Measurements from ENCODE around the gene VAT1. TPM values are rescaled to one million over a fixed set of nuclear protein-coding genes. Genes with fewer than 3 reads are reported as not detected.

VAT1 gene
- total RNA-seq, 4 donors from 2014 or later, result 89.2 to 187 (median 139) TPM

DNA sequence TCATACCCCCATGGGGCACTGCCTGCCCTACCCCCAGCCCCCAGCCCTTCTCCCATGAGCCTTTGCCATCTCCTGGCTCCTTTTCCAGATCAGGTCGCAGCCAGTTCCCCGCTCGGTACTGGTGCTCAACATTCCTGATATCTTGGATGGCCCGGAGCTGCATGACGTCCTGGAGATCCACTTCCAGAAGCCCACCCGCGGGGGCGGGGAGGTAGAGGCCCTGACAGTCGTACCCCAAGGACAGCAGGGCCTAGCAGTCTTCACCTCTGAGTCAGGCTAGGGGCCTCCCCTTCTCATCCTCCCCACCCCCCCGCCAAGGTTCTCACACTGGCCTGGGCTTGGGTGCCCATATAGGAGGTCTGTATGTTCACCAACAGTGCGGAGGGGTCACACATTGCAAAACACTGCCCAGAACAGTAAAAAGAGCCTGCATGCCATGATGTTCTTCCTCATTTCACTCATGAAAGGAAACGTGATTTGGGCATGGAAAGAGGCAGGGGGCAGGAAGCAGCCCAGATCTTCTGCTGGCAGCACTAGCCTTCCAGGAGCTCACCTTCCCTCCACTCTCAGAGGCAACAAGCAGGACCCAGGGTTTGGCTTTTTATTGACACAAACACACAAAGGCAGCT is 8.1 kb downstream of the VAT1 start:
- 40 to 52% methylated on average over 2 to 4 of the region's 12 CpGs for WGBS, 2 donors (ENCODE audit: low coverage in 1 of 2)
- Histone ChIP-seq H3K9me3 (no peaks in the 10 kb centered on the region), H3K4me1 (peaks cover 0 to 89% (median 44%) of the 10 kb centered on the region in 3 donors), H3K36me3 (peaks cover 0 to 68% of the 10 kb centered on the region in 2 donors), H3K4me3 (no peak overlapping the region), H3K27ac (peak overlapping the region in 3 of 4 donors; percentile 67 to 76 (median 72)), H3K27me3 (no peaks in the 10 kb centered on the region)
- TF ChIP-seq EP300 (IDR thresholded peaks at IDR 0.05) (no peak), POLR2AphosphoS5 (IDR thresholded peaks at IDR 0.05) (no peak), POLR2A (IDR thresholded peaks at IDR 0.05) (no peak)
- TF ChIP-seq, protein P1, sequence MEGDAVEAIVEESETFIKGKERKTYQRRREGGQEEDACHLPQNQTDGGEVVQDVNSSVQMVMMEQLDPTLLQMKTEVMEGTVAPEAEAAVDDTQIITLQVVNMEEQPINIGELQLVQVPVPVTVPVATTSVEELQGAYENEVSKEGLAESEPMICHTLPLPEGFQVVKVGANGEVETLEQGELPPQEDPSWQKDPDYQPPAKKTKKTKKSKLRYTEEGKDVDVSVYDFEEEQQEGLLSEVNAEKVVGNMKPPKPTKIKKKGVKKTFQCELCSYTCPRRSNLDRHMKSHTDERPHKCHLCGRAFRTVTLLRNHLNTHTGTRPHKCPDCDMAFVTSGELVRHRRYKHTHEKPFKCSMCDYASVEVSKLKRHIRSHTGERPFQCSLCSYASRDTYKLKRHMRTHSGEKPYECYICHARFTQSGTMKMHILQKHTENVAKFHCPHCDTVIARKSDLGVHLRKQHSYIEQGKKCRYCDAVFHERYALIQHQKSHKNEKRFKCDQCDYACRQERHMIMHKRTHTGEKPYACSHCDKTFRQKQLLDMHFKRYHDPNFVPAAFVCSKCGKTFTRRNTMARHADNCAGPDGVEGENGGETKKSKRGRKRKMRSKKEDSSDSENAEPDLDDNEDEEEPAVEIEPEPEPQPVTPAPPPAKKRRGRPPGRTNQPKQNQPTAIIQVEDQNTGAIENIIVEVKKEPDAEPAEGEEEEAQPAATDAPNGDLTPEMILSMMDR (IDR thresholded peaks at IDR 0.05), result no peak
- no peak for ATAC-seq

DNA sequence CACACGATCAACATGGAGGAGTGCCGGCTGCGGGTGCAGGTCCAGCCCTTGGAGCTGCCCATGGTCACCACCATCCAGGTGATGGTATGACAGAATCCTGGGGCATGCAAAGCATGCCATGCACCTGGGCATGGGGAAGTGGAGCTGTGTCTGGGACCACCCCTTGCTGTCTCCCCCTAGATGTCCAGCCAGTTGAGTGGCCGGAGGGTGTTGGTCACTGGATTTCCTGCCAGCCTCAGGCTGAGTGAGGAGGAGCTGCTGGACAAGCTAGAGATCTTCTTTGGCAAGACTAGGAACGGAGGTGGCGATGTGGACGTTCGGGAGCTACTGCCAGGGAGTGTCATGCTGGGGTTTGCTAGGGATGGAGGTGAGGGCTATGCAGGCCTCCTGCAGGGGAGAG is 8.9 kb downstream of the VAT1 start:
- H3K27ac ChIP-seq, result peak overlapping the region in 3 of 4 donors; percentile 67 to 76 (median 72)
- TF ChIP-seq, protein P1 (IDR thresholded peaks at IDR 0.05), result no peak
- no peak for TF ChIP-seq POLR2A (IDR thresholded peaks at IDR 0.05)
- TF ChIP-seq POLR2AphosphoS5 (IDR thresholded peaks at IDR 0.05), result no peak
- TF ChIP-seq EP300 (IDR thresholded peaks at IDR 0.05), result no peak
- peaks cover 0 to 63% of the 10 kb centered on the region in 2 donors for H3K36me3 ChIP-seq
- no peaks in the 10 kb centered on the region for H3K9me3 ChIP-seq
- H3K27me3 ChIP-seq, result no peaks in the 10 kb centered on the region
- no CpG with 5 or more reads among the region's 8 CpGs for WGBS, 2 donors (ENCODE audit: low coverage in 1 of 2)
- no peak for ATAC-seq
- no peak overlapping the region for H3K4me3 ChIP-seq
- H3K4me1 ChIP-seq, result peaks cover 0 to 89% (median 42%) of the 10 kb centered on the region in 3 donors

DNA sequence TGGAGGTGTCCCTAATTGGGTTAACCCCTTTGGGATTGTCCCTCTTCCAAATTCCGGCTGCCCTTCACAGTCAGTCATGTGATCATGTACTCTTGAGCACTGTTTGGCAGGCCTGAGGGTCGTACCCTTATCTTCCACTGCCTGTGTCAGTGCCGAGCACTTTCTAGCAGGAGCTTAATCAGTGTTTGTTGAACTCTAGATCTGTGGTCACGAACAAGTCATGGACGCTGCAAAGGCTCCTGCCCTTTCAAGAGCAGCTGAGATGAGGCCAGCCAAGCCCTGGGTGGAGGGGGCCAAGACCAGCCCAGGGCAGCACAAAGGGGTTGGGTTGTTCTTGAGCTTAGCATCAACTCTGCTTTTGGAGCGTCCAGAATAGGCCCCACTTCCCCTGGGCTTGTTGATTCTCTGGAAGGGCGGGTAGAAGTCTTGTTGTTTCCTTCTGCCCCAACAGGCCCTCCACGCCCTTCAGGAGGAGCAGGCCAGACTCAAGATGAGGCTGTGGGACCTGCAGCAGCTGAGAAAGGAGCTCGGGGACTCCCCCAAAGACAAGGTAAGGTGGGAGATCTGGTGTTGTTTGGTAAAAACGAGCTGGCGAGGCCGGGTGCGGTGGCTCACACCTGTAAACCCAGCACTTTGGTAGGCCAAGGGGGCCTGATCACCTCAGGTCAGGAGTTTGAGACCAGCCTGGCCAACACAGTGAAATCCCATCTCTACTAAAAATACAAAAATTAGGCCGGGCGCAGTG is 10.3 kb downstream of the VAT1 start:
- Histone ChIP-seq H3K9me3 (no peaks in the 10 kb centered on the region), H3K4me3 (no peak overlapping the region), H3K4me1 (peaks cover 0 to 95% (median 36%) of the 10 kb centered on the region in 3 donors), H3K27ac (peak overlapping the region in 3 of 4 donors; percentile 31 to 67 (median 39)), H3K36me3 (peaks cover 0 to 51% of the 10 kb centered on the region in 2 donors), H3K27me3 (no peaks in the 10 kb centered on the region)
- no peak for ATAC-seq
- TF ChIP-seq, protein P1 (IDR thresholded peaks at IDR 0.05), result no peak
- TF ChIP-seq POLR2AphosphoS5 (IDR thresholded peaks at IDR 0.05) (no peak), POLR2A (IDR thresholded peaks at IDR 0.05) (no peak), EP300 (IDR thresholded peaks at IDR 0.05) (no peak)
- 40 to 80% methylated on average over 1 to 7 of the region's 15 CpGs for WGBS, 2 donors (ENCODE audit: low coverage in 1 of 2)

DNA sequence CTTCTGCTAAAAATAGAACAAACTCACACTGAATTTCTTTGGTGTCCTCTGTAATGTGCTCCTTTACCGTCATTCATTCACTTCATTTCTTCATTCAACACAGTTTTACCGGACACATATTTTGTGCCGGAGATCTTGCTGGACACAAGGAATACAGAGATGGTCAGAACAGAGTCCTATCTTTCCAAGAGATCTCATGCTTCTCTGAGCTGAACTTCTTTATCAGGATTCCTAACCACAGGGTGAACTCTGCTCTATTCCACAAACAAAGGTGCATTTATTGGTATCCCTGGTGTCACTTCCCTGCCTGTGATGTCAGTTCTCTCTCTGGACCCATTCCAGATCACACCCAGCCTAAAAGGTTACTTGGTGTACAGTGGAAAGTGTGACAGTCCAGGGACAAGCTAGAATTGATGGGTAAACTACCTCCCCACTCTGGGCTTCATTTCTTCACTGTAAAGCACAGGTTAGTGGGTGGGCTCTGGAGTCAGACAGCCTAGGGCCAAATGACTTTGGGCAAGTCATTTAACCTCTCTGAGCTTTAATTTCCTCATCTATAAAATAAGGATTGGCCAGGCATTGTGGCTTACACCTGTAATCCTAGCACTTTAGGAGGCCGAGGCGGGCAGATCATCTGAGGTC is 11.4 kb downstream of the VAT1 start:
- no peaks in the 10 kb centered on the region for H3K27me3 ChIP-seq
- no peak overlapping the region for H3K4me3 ChIP-seq
- peak overlapping the region in 3 of 4 donors; percentile 39 to 67 (median 41) for H3K27ac ChIP-seq
- peaks cover 0 to 40% of the 10 kb centered on the region in 2 donors for H3K36me3 ChIP-seq
- H3K9me3 ChIP-seq, result no peaks in the 10 kb centered on the region
- ATAC-seq, result no peak
- TF ChIP-seq, protein P1 (IDR thresholded peaks at IDR 0.05), result no peak
- 72 to 95% methylated on average over 2 to 3 of the region's 5 CpGs for WGBS, 2 donors (ENCODE audit: low coverage in 1 of 2)
- peaks cover 0 to 92% (median 28%) of the 10 kb centered on the region in 3 donors for H3K4me1 ChIP-seq

Data from gastroesophageal sphincter (tissue), 4 donors.